Measurements from ENCODE around the gene MPP7. TPM values are rescaled to one million over a fixed set of nuclear protein-coding genes. Genes with fewer than 3 reads are reported as not detected.

Gene MPP7
- total RNA-seq, 1 donor from 2014 or later = 13.1 TPM

GRCh38 chr10:28280652-28281051 lies 22.2 kb downstream of the MPP7 start:
- DNase-seq (ENCODE audit: missing footprints) (no peak), ATAC-seq (no peak)
- intact Hi-C loops (cut with DNase I) = no loop called here

GRCh38 chr10:28279878-28280277 lies 23.0 kb downstream of the MPP7 start:
- no peak for DNase-seq (ENCODE audit: missing footprints)
- intact Hi-C loops (cut with DNase I) = no loop called here
- ATAC-seq = peak; percentile 48

GRCh38 chr10:28278842-28279241 lies 24.0 kb downstream of the MPP7 start:
- intact Hi-C loops (cut with DNase I) = no loop called here
- no peak for DNase-seq (ENCODE audit: missing footprints)
- ATAC-seq = no peak

GRCh38 chr10:28276384-28276783 lies 26.5 kb downstream of the MPP7 start:
- intact Hi-C loops (cut with DNase I) = no loop called here
- DNase-seq (ENCODE audit: missing footprints) (no peak), ATAC-seq (no peak)

GRCh38 chr10:28274475-28274874 lies 28.4 kb downstream of the MPP7 start:
- intact Hi-C loops (cut with DNase I) = no loop called here

GRCh38 chr10:28273343-28273742 lies 29.5 kb downstream of the MPP7 start:
- ATAC-seq (no peak), DNase-seq (ENCODE audit: missing footprints) (no peak)
- intact Hi-C loops (cut with DNase I) = no loop called here

More at GRCh38 chr10:28274475-28274874, 28.4 kb downstream of the MPP7 start:
- DNase-seq (ENCODE audit: missing footprints) (no peak), ATAC-seq (no peak)

GRCh38 chr10:28269842-28270456 lies 32.9 kb downstream of the MPP7 start:
- intact Hi-C loops (cut with DNase I) = no loop called here
- DNase-seq (ENCODE audit: missing footprints) (no peak), ATAC-seq (no peak)

- ATAC-seq (no peak), DNase-seq (ENCODE audit: missing footprints) (no peak)
- intact Hi-C loops (cut with DNase I) = no loop called here
Measured at GRCh38 chr10:28266449-28267224, 36.2 kb downstream of the MPP7 start.

- DNase-seq (ENCODE audit: missing footprints) (no peak), ATAC-seq (no peak)
- intact Hi-C loops (cut with DNase I) = no loop called here
Measured at GRCh38 chr10:28263136-28263857, 39.6 kb downstream of the MPP7 start.

- DNase-seq (ENCODE audit: missing footprints) (no peak), ATAC-seq (no peak)
- intact Hi-C loops (cut with DNase I) = no loop called here
Measured at GRCh38 chr10:28256776-28257175, 46.1 kb downstream of the MPP7 start.

- DNase-seq (ENCODE audit: missing footprints) (no peak), ATAC-seq (no peak)
- intact Hi-C loops (cut with DNase I) = loop anchor here (5.0 kb wide), 1 partner anchor 48 kb away; the partner anchor contains the start of gene MPP7
Measured at GRCh38 chr10:28254290-28254985, 48.4 kb downstream of the MPP7 start.

- DNase-seq (ENCODE audit: missing footprints) = no peak
- no peak for ATAC-seq
- intact Hi-C loops (cut with DNase I) = loop anchor here (5.0 kb wide), 1 partner anchor 49 kb away; the partner anchor contains the start of gene MPP7
Measured at GRCh38 chr10:28253169-28253785, 49.6 kb downstream of the MPP7 start.

Small RNA genes within 50 kb of the gene (microRNA-seq; reads per million reads assigned to microRNA genes)
- gene MIR8086 = not detected

Other genes with a start within 250 kb of the MPP7 start
- 100 TPM for gene WAC, start 230.1 kb upstream of the MPP7 start, total RNA-seq

Measured in Right ventricle myocardium inferior (tissue), 1 donor.